Suprapubic skin (tissue), 3 donors: ENCODE measurements around the gene EHMT2.

Source experiments
- POLR2A ChIP-seq, 2 donors: fragments of 450-650 bp; IDR thresholded peaks; one replicate each; pipeline ENCODE4 v1.6.1; 2017; ENCODE audit warnings: antibody characterized with exemption in 2 of 2, mild to moderate bottlenecking in 2 of 2, moderate library complexity in 2 of 2
- TF ChIP-seq, protein P1 (sequence below), 2 donors: fragments of 200-600 bp in 1 of 2; fragments of 450-650 bp in 1 of 2; sonication (generic) in 1 of 2; IDR thresholded peaks; one replicate each; pipeline ENCODE4 v1.5.1; 2016 to 2019; ENCODE audit warnings: antibody characterized with exemption in 2 of 2, mild to moderate bottlenecking in 1 of 2, moderate library complexity in 1 of 2

- TF ChIP-seq POLR2A (IDR thresholded peaks at IDR 0.05) = no peak
- TF ChIP-seq, protein P1, sequence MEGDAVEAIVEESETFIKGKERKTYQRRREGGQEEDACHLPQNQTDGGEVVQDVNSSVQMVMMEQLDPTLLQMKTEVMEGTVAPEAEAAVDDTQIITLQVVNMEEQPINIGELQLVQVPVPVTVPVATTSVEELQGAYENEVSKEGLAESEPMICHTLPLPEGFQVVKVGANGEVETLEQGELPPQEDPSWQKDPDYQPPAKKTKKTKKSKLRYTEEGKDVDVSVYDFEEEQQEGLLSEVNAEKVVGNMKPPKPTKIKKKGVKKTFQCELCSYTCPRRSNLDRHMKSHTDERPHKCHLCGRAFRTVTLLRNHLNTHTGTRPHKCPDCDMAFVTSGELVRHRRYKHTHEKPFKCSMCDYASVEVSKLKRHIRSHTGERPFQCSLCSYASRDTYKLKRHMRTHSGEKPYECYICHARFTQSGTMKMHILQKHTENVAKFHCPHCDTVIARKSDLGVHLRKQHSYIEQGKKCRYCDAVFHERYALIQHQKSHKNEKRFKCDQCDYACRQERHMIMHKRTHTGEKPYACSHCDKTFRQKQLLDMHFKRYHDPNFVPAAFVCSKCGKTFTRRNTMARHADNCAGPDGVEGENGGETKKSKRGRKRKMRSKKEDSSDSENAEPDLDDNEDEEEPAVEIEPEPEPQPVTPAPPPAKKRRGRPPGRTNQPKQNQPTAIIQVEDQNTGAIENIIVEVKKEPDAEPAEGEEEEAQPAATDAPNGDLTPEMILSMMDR (IDR thresholded peaks at IDR 0.05) = no peak
Measured at GRCh38 chr6:31865205-31866118, 32.0 kb downstream of the EHMT2 start.
